Measurements from ENCODE around the gene LRRC47.

The LRRC47 gene

GRCh38 chr1:3762873-3763228 is 33.4 kb downstream of the LRRC47 start:
- peaks cover 27% of the 10 kb centered on the region for H3K27me3 ChIP-seq (ENCODE audit: insufficient read depth, low read length)
- no peak overlapping the region for H3K27ac ChIP-seq (ENCODE audit: low read depth, low read length, poor library complexity, severe bottlenecking)
- no peaks in the 10 kb centered on the region; the same call in 1 of the 2 replicates for H3K36me3 ChIP-seq (ENCODE audit: insufficient read depth, low read length)
- H3K9me2 ChIP-seq (ENCODE audit: low read depth, low read length) = no peaks in the 10 kb centered on the region
- no peaks in the 10 kb centered on the region for H3K4me1 ChIP-seq (ENCODE audit: insufficient read depth, low read length, severe bottlenecking)
- no peak overlapping the region for H3K4me2 ChIP-seq (ENCODE audit: low read length)
- no peak overlapping the region for H3K9ac ChIP-seq (ENCODE audit: low read length)
- no peak for TF ChIP-seq EZH2 (IDR thresholded peaks at IDR 0.05; ENCODE audit: borderline replicate concordance, low read length)
- TF ChIP-seq CTCF (IDR thresholded peaks at IDR 0.05; ENCODE audit: low read length) = no peak
- no peak overlapping the region for H3K4me3 ChIP-seq (ENCODE audit: low read depth, low read length, poor library complexity, severe bottlenecking)
- no peak overlapping the region for H2AFZ ChIP-seq (ENCODE audit: low read length)
- H3K79me2 ChIP-seq (ENCODE audit: insufficient read depth, low read length) = no peaks in the 10 kb centered on the region
- H4K20me1 ChIP-seq (ENCODE audit: insufficient read depth, low read length) = no peaks in the 10 kb centered on the region
- H3F3A ChIP-seq (ENCODE audit: insufficient read depth, low read length) = no peaks in the 10 kb centered on the region
- peaks cover 7% of the 10 kb centered on the region for H3K9me3 ChIP-seq (ENCODE audit: low read length)

- Histone ChIP-seq H4K20me1 (ENCODE audit: insufficient read depth, low read length) (no peaks in the 10 kb centered on the region), H3K9ac (ENCODE audit: low read length) (no peak overlapping the region), H3K9me2 (ENCODE audit: low read depth, low read length) (no peaks in the 10 kb centered on the region), H3K27me3 (ENCODE audit: insufficient read depth, low read length) (peaks cover 27% of the 10 kb centered on the region), H3K4me1 (ENCODE audit: insufficient read depth, low read length, severe bottlenecking) (no peaks in the 10 kb centered on the region), H3K36me3 (ENCODE audit: insufficient read depth, low read length) (no peaks in the 10 kb centered on the region; the same call in 1 of the 2 replicates), H2AFZ (ENCODE audit: low read length) (no peak overlapping the region), H3K4me3 (ENCODE audit: low read depth, low read length, poor library complexity, severe bottlenecking) (no peak overlapping the region), H3K27ac (ENCODE audit: low read depth, low read length, poor library complexity, severe bottlenecking) (no peak overlapping the region), H3F3A (ENCODE audit: insufficient read depth, low read length) (no peaks in the 10 kb centered on the region), H3K4me2 (ENCODE audit: low read length) (no peak overlapping the region), H3K79me2 (ENCODE audit: insufficient read depth, low read length) (no peaks in the 10 kb centered on the region), H3K9me3 (ENCODE audit: low read length) (peaks cover 7% of the 10 kb centered on the region)
- no peak for TF ChIP-seq EZH2 (IDR thresholded peaks at IDR 0.05; ENCODE audit: borderline replicate concordance, low read length)
- no peak for TF ChIP-seq CTCF (IDR thresholded peaks at IDR 0.05; ENCODE audit: low read length)
Observed at GRCh38 chr1:3762151-3762872, 34.0 kb downstream of the LRRC47 start.

- no peak overlapping the region for H3K4me2 ChIP-seq (ENCODE audit: low read length)
- peaks cover 30% of the 10 kb centered on the region for H3K27me3 ChIP-seq (ENCODE audit: insufficient read depth, low read length)
- no peak overlapping the region for H3K9ac ChIP-seq (ENCODE audit: low read length)
- no peaks in the 10 kb centered on the region for H3K79me2 ChIP-seq (ENCODE audit: insufficient read depth, low read length)
- H3K36me3 ChIP-seq (ENCODE audit: insufficient read depth, low read length) = no peaks in the 10 kb centered on the region; the same call in 1 of the 2 replicates
- H3K4me3 ChIP-seq (ENCODE audit: low read depth, low read length, poor library complexity, severe bottlenecking) = no peak overlapping the region
- no peak for TF ChIP-seq EZH2 (IDR thresholded peaks at IDR 0.05; ENCODE audit: borderline replicate concordance, low read length)
- TF ChIP-seq CTCF (IDR thresholded peaks at IDR 0.05; ENCODE audit: low read length) = no peak
- no peak overlapping the region for H3K27ac ChIP-seq (ENCODE audit: low read depth, low read length, poor library complexity, severe bottlenecking)
- H3K9me2 ChIP-seq (ENCODE audit: low read depth, low read length) = no peaks in the 10 kb centered on the region
- no peaks in the 10 kb centered on the region for H3K4me1 ChIP-seq (ENCODE audit: insufficient read depth, low read length, severe bottlenecking)
- no peaks in the 10 kb centered on the region for H4K20me1 ChIP-seq (ENCODE audit: insufficient read depth, low read length)
- H3K9me3 ChIP-seq (ENCODE audit: low read length) = peaks cover 7% of the 10 kb centered on the region
- no peak overlapping the region for H2AFZ ChIP-seq (ENCODE audit: low read length)
- no peaks in the 10 kb centered on the region for H3F3A ChIP-seq (ENCODE audit: insufficient read depth, low read length)
Observed at GRCh38 chr1:3761296-3762010, 34.8 kb downstream of the LRRC47 start.

Measured in OCI-LY1 (cell line).